K562 (cell line): ENCODE data around the gene RNF152.

Source experiments
- CCNT2 ChIP-seq: IDR thresholded peaks from 2 replicates; pipeline ENCODE4 v1.6.1; 2011; ENCODE audit warnings: borderline replicate concordance, low read depth, mild to moderate bottlenecking, moderate library complexity, mixed read lengths, low read length; ENCODE audit not compliant: insufficient read length; ENCODE audit errors: extremely low read depth
- CTCF ChIP-seq, 3 experiments: IDR thresholded peaks in 2 of 3; conservative IDR thresholded peaks in 1 of 3; 2 replicates each; pipeline ENCODE4 v1.5.1; 2011 to 2012; ENCODE audit warnings: low read length in 3 of 3, mild to moderate bottlenecking in 3 of 3, control low read depth in 2 of 3, improper control_type of control experiment in 1 of 3, inconsistent platforms in 1 of 3, low read depth in 1 of 3, mixed read lengths in 1 of 3, moderate library complexity in 1 of 3; ENCODE audit not compliant: insufficient read depth in 2 of 3
- FOXK1 ChIP-seq: sonication (generic); formaldehyde crosslinking; IDR thresholded peaks from 2 replicates; pipeline ENCODE4 v1.8.0; 2022; ENCODE audit warnings: missing genetic modification reagents, mild to moderate bottlenecking, borderline replicate concordance
- POLR2A ChIP-seq: fragments of 450-650 bp; conservative IDR thresholded peaks from 2 replicates; pipeline ENCODE4 v1.6.1; 2016
- ZNF75A ChIP-seq: fragments of 450-650 bp; formaldehyde crosslinking; IDR thresholded peaks from 2 replicates; pipeline ENCODE4 v1.4.0; 2020; ENCODE audit warnings: mild to moderate bottlenecking
- TF ChIP-seq, protein P1 (sequence below): sonication (generic); formaldehyde crosslinking; IDR thresholded peaks from 2 replicates; pipeline ENCODE4 v1.8.0; 2023; ENCODE audit warnings: mild to moderate bottlenecking, missing genetic modification reagents

DNA sequence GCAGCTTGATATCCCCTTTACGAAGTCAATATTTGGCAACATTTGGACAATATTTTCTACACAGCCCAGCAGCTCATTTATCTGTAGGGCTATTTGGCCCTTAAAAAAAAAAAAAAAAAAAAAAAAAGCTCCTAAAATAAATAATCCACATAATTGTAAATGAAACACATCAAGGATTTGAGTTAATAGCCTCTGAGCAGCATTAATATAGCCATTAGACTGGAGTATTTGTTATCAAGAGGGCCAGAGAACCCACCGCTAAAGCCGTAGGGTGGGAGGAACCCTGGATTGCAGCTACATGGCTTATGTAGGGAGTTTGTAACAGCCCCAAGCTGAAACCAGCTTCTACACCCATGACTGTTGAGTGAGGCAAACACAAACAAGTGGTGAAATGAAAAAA, 84.5 kb downstream of the RNF152 start:
- TF ChIP-seq POLR2A (no peak), FOXK1 (no peak), CTCF (IDR thresholded peaks at IDR 0.05 in 2 of 3, conservative IDR thresholded peaks at IDR 0.05 in 1 of 3; ENCODE audit: insufficient read depth in 2 of 3, low read depth in 1 of 3, low read length in 3 of 3) (no peak), CCNT2 (no peak), ZNF75A (CRISPR knock-in tag) (no peak)
- TF ChIP-seq, protein P1, sequence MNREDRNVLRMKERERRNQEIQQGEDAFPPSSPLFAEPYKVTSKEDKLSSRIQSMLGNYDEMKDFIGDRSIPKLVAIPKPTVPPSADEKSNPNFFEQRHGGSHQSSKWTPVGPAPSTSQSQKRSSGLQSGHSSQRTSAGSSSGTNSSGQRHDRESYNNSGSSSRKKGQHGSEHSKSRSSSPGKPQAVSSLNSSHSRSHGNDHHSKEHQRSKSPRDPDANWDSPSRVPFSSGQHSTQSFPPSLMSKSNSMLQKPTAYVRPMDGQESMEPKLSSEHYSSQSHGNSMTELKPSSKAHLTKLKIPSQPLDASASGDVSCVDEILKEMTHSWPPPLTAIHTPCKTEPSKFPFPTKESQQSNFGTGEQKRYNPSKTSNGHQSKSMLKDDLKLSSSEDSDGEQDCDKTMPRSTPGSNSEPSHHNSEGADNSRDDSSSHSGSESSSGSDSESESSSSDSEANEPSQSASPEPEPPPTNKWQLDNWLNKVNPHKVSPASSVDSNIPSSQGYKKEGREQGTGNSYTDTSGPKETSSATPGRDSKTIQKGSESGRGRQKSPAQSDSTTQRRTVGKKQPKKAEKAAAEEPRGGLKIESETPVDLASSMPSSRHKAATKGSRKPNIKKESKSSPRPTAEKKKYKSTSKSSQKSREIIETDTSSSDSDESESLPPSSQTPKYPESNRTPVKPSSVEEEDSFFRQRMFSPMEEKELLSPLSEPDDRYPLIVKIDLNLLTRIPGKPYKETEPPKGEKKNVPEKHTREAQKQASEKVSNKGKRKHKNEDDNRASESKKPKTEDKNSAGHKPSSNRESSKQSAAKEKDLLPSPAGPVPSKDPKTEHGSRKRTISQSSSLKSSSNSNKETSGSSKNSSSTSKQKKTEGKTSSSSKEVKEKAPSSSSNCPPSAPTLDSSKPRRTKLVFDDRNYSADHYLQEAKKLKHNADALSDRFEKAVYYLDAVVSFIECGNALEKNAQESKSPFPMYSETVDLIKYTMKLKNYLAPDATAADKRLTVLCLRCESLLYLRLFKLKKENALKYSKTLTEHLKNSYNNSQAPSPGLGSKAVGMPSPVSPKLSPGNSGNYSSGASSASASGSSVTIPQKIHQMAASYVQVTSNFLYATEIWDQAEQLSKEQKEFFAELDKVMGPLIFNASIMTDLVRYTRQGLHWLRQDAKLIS (CRISPR knock-in tag) = no peak
